SK-N-SH treated with all-trans-retinoic acid at 6 μM for 48 hours (cell line): ENCODE data around the gene ABCA13.

Source experiments
- ATAC-seq: fragments of 200-7000 bp; cut with Tn5 transposase; 3 replicates; pipeline ENCODE4 v1.9.1; 2020; ENCODE audit warnings: mild to moderate bottlenecking, moderate library complexity
- BACH2 ChIP-seq: fragments of 250-450 bp; sonication (Bioruptor Pico); IDR thresholded peaks from 2 replicates; pipeline ENCODE4 v1.9.0; 2021; ENCODE audit warnings: mild to moderate bottlenecking, borderline replicate concordance
- CREB5 ChIP-seq: fragments of 250-450 bp; sonication (Bioruptor Pico); IDR thresholded peaks from 2 replicates; pipeline ENCODE4 v1.5.1; 2020; ENCODE audit warnings: low read depth, mild to moderate bottlenecking, moderate library complexity
- CSDC2 ChIP-seq: fragments of 250-450 bp; sonication (Bioruptor Pico); IDR thresholded peaks from 2 replicates; pipeline ENCODE4 v1.5.0; 2020; ENCODE audit warnings: mild to moderate bottlenecking, moderate library complexity
- ESRRG ChIP-seq: fragments of 250-450 bp; sonication (Bioruptor Pico); IDR thresholded peaks from 2 replicates; pipeline ENCODE4 v1.6.1; 2021; ENCODE audit warnings: mild to moderate bottlenecking
- GLIS3 ChIP-seq: fragments of 250-450 bp; sonication (Bioruptor Pico); IDR thresholded peaks from 2 replicates; pipeline ENCODE4 v1.5.0; 2020; ENCODE audit warnings: mild to moderate bottlenecking, moderate library complexity
- ISL1 ChIP-seq: fragments of 250-450 bp; sonication (Bioruptor Pico); IDR thresholded peaks from 2 replicates; pipeline ENCODE4 v2.1.2; 2022; ENCODE audit warnings: mild to moderate bottlenecking, moderate library complexity
- OSR1 ChIP-seq: fragments of 250-450 bp; sonication (Bioruptor Pico); IDR thresholded peaks from 2 replicates; pipeline ENCODE4 v1.8.0; 2022; ENCODE audit warnings: moderate library complexity, mild to moderate bottlenecking, inconsistent platforms
- PATZ1 ChIP-seq: fragments of 250-450 bp; sonication (Bioruptor Pico); IDR thresholded peaks from 2 replicates; pipeline ENCODE4 v1.8.0; 2020; ENCODE audit warnings: mild to moderate bottlenecking, moderate library complexity, borderline replicate concordance
- POU6F1 ChIP-seq: fragments of 250-450 bp; sonication (Bioruptor Pico); IDR thresholded peaks from 2 replicates; pipeline ENCODE4 v1.8.0; 2021; ENCODE audit warnings: low read depth, mild to moderate bottlenecking, moderate library complexity, borderline replicate concordance
- PPARA ChIP-seq: fragments of 250-450 bp; sonication (Bioruptor Pico); IDR thresholded peaks from 2 replicates; pipeline ENCODE4 v1.5.0; 2020; ENCODE audit warnings: mild to moderate bottlenecking, borderline replicate concordance
- SNAI2 ChIP-seq: fragments of 250-450 bp; sonication (Bioruptor Pico); IDR thresholded peaks from 2 replicates; pipeline ENCODE4 v1.5.0; 2020; ENCODE audit warnings: mild to moderate bottlenecking, moderate library complexity
- TCF4 ChIP-seq: fragments of 250-450 bp; sonication (Bioruptor Pico); IDR thresholded peaks from 2 replicates; pipeline ENCODE4 v1.8.0; 2021; ENCODE audit warnings: mild to moderate bottlenecking, moderate library complexity, borderline replicate concordance
- TSHZ2 ChIP-seq: fragments of 250-450 bp; sonication (Bioruptor Pico); IDR thresholded peaks from 2 replicates; pipeline ENCODE4 v1.5.0; 2020; ENCODE audit warnings: mild to moderate bottlenecking, moderate library complexity
- ZC3H10 ChIP-seq: fragments of 250-450 bp; sonication (Bioruptor Pico); IDR thresholded peaks from 2 replicates; pipeline ENCODE4 v1.5.1; 2021; ENCODE audit warnings: mild to moderate bottlenecking, moderate library complexity
- ZFP3 ChIP-seq: fragments of 250-450 bp; sonication (Bioruptor Pico); IDR thresholded peaks from 2 replicates; pipeline ENCODE4 v1.5.0; 2020; ENCODE audit warnings: mild to moderate bottlenecking, moderate library complexity
- ZFP30 ChIP-seq: fragments of 450-650 bp; formaldehyde crosslinking; IDR thresholded peaks from 2 replicates; pipeline ENCODE4 v1.5.0; 2022; ENCODE audit warnings: mild to moderate bottlenecking, moderate library complexity
- ZNF565 ChIP-seq: fragments of 450-650 bp; formaldehyde crosslinking; conservative IDR thresholded peaks from 2 replicates; pipeline ENCODE4 v1.5.0; 2020; ENCODE audit warnings: low read depth, mild to moderate bottlenecking, moderate library complexity
- ZNF70 ChIP-seq: fragments of 450-650 bp; formaldehyde crosslinking; IDR thresholded peaks from 2 replicates; pipeline ENCODE4 v1.5.0; 2020; ENCODE audit warnings: mild to moderate bottlenecking, moderate library complexity
- ZNF8 ChIP-seq: fragments of 450-650 bp; formaldehyde crosslinking; IDR thresholded peaks from 2 replicates; pipeline ENCODE4 v1.5.0; 2020; ENCODE audit warnings: mild to moderate bottlenecking, moderate library complexity

Gene ABCA13

GRCh38 chr7:48658138-48658537 is 486.9 kb downstream of the ABCA13 start:
- TF ChIP-seq ZC3H10 (no peak), ESRRG (CRISPR knock-in tag) (no peak), ISL1 (CRISPR knock-in tag) (no peak), ZFP30 (CRISPR knock-in tag) (no peak), PATZ1 (CRISPR knock-in tag) (no peak), POU6F1 (no peak), GLIS3 (CRISPR knock-in tag) (no peak), TSHZ2 (no peak), TCF4 (CRISPR knock-in tag) (no peak), ZNF70 (CRISPR knock-in tag) (no peak), ZNF565 (CRISPR knock-in tag) (no peak), ZFP3 (CRISPR knock-in tag) (no peak), ZNF8 (CRISPR knock-in tag) (no peak), OSR1 (CRISPR knock-in tag) (no peak), SNAI2 (CRISPR knock-in tag) (no peak), PPARA (no peak)
- ATAC-seq = no peak

GRCh38 chr7:48660306-48660870 is 489.1 kb downstream of the ABCA13 start:
- no peak for ATAC-seq
- no peak for TF ChIP-seq ISL1 (CRISPR knock-in tag)
- no peak for TF ChIP-seq POU6F1
- no peak for TF ChIP-seq CREB5 (CRISPR knock-in tag)
- TF ChIP-seq ZFP3 (CRISPR knock-in tag) = no peak
- no peak for TF ChIP-seq ZC3H10
- no peak for TF ChIP-seq BACH2 (CRISPR knock-in tag)
- no peak for TF ChIP-seq CSDC2 (CRISPR knock-in tag)
- no peak for TF ChIP-seq ZNF8 (CRISPR knock-in tag)
- TF ChIP-seq TCF4 (CRISPR knock-in tag) = no peak

- TF ChIP-seq TCF4 (CRISPR knock-in tag) = no peak
- no peak for ATAC-seq
Measured at GRCh38 chr7:48664241-48664640, 493.0 kb downstream of the ABCA13 start.
